HepG2 (cell line): Measurements from ENCODE around the gene PTCD2. TPM values are rescaled to one million over a fixed set of nuclear protein-coding genes. Genes with fewer than 3 reads are reported as not detected.

Source experiments
- ELF3 ChIP-seq: IDR thresholded peaks from 2 replicates; pipeline ENCODE4 v1.6.1; 2016; ENCODE audit warnings: missing genetic modification reagents, missing compliant biosample characterization
- KDM4B ChIP-seq: sonication (generic); formaldehyde crosslinking; IDR thresholded peaks from 2 replicates; pipeline ENCODE4 v1.4.0; 2020; ENCODE audit warnings: missing genetic modification reagents
- PHB2 ChIP-seq: fragments of 450-650 bp; IDR thresholded peaks from 2 replicates; pipeline ENCODE4 v1.6.1; 2018; ENCODE audit not compliant: partially characterized antibody
- POLR2AphosphoS2 ChIP-seq: IDR thresholded peaks from 2 replicates; pipeline ENCODE4 v1.6.1; 2011; ENCODE audit warnings: low read depth, low read length, improper control_type of control experiment
- RBFOX2 ChIP-seq: fragments of 200-400 bp; formaldehyde crosslinking; IDR thresholded peaks from 2 replicates; pipeline ENCODE4 v1.6.1; 2017; ENCODE audit warnings: low read depth, mild to moderate bottlenecking, low read length
- RBM39 ChIP-seq: fragments of 200-400 bp; formaldehyde crosslinking; IDR thresholded peaks from one replicate; pipeline ENCODE4 v1.6.1; 2018; ENCODE audit warnings: antibody characterized with exemption, mild to moderate bottlenecking, low read depth, low read length; ENCODE audit not compliant: poor library complexity, severe bottlenecking
- RELA ChIP-seq: sonication (generic); formaldehyde crosslinking; IDR thresholded peaks from 2 replicates; pipeline ENCODE4 v1.4.0; 2020; ENCODE audit warnings: missing genetic modification reagents
- REPIN1 ChIP-seq: sonication (generic); formaldehyde crosslinking; IDR thresholded peaks from 2 replicates; pipeline ENCODE4 v1.8.0; 2022; ENCODE audit warnings: missing genetic modification reagents, low read depth, mild to moderate bottlenecking, borderline replicate concordance
- SETDB1 ChIP-seq: sonication (generic); formaldehyde crosslinking; IDR thresholded peaks from 2 replicates; pipeline ENCODE4 v1.5.1; 2020; ENCODE audit warnings: missing genetic modification reagents, mild to moderate bottlenecking, borderline replicate concordance
- SP4 ChIP-seq: sonication (generic); formaldehyde crosslinking; IDR thresholded peaks from 2 replicates; pipeline ENCODE4 v1.8.1; 2023; ENCODE audit warnings: mild to moderate bottlenecking, missing genetic modification reagents
- TARDBP ChIP-seq: sonication (generic); formaldehyde crosslinking; IDR thresholded peaks from 2 replicates; pipeline ENCODE4 v1.8.0; 2022; ENCODE audit warnings: mild to moderate bottlenecking, missing genetic modification reagents
- ZFP1 ChIP-seq: IDR thresholded peaks from 2 replicates; pipeline ENCODE4 v1.6.1; 2016
- ZNF205 ChIP-seq: IDR thresholded peaks from 2 replicates; pipeline ENCODE4 v1.6.1; 2018; ENCODE audit warnings: missing biosample characterization, missing genetic modification reagents
- ZNF263 ChIP-seq: sonication (generic); formaldehyde crosslinking; IDR thresholded peaks from 2 replicates; pipeline ENCODE4 v1.4.0; 2020; ENCODE audit warnings: missing genetic modification reagents
- ZNF274 ChIP-seq: sonication (generic); formaldehyde crosslinking; IDR thresholded peaks from 2 replicates; pipeline ENCODE4 v1.5.1; 2020; ENCODE audit warnings: mild to moderate bottlenecking, missing genetic modification reagents
- ZNF652 ChIP-seq: IDR thresholded peaks from 2 replicates; pipeline ENCODE4 v1.6.1; 2016; ENCODE audit warnings: low read depth, borderline replicate concordance
- ZNF878 ChIP-seq: sonication (generic); formaldehyde crosslinking; IDR thresholded peaks from 2 replicates; pipeline ENCODE4 v1.8.1; 2023; ENCODE audit warnings: mild to moderate bottlenecking, missing genetic modification reagents, moderate library complexity
- ZZZ3 ChIP-seq: sonication (generic); formaldehyde crosslinking; IDR thresholded peaks from 2 replicates; pipeline ENCODE4 v1.4.0; 2020; ENCODE audit warnings: missing genetic modification reagents, mild to moderate bottlenecking, borderline replicate concordance
- polyA plus RNA-seq, 8 experiments: library from polyadenylated mRNA; depleted of rRNA in 3 of 8; stranded (reverse) in 7 of 8; unstranded in 1 of 8; fragments of >200 nt; fragmentation: Illumina TruSeq in 4 of 8; extraction: Trizol in 4 of 8; gene quantifications; 2 replicates each; pipeline versions ENCODE4 v1.2.1 to v1.2.3, GENCODE V29; 2011 to 2016; ENCODE audit warnings: low read depth in 4 of 8, missing spikeins in 1 of 8, mixed read lengths in 1 of 8; ENCODE audit not compliant: insufficient read depth in 1 of 8
- total RNA-seq, 5 experiments: library from RNA; depleted of rRNA; stranded (reverse); fragments of >200 nt; fragmentation: Illumina TruSeq; extraction: Trizol; gene quantifications; 2 replicates each; pipeline ENCODE4 v1.2.3, GENCODE V29; 2016; ENCODE audit warnings: low read depth in 1 of 5
- TF ChIP-seq, protein P1 (sequence below): IDR thresholded peaks from 2 replicates; pipeline ENCODE4 v1.6.1; 2016; ENCODE audit warnings: mild to moderate bottlenecking
- TF ChIP-seq, protein P2 (sequence below): sonication (generic); formaldehyde crosslinking; IDR thresholded peaks from 2 replicates; pipeline ENCODE4 v1.4.0; 2020; ENCODE audit warnings: mild to moderate bottlenecking, low read depth, missing genetic modification reagents
- TF ChIP-seq, protein P3 (sequence below): sonication (generic); formaldehyde crosslinking; IDR thresholded peaks from 2 replicates; pipeline ENCODE4 v1.8.1; 2023; ENCODE audit warnings: mild to moderate bottlenecking, missing genetic modification reagents
- TF ChIP-seq, protein P4 (sequence below): sonication (generic); formaldehyde crosslinking; IDR thresholded peaks from 2 replicates; pipeline ENCODE4 v1.9.0; 2021; ENCODE audit warnings: missing genetic modification reagents, mild to moderate bottlenecking, borderline replicate concordance
- TF ChIP-seq, protein P5 (sequence below): sonication (generic); formaldehyde crosslinking; IDR thresholded peaks from 2 replicates; pipeline ENCODE4 v1.4.0; 2020; ENCODE audit warnings: missing genetic modification reagents, borderline replicate concordance

PTCD2 gene
- total and polyA plus RNA-seq, 2 of the 13 experiments (the other 11 are each of a cell fraction or from before 2014, with no cell fraction given) = 5.3 to 6.4 TPM

DNA sequence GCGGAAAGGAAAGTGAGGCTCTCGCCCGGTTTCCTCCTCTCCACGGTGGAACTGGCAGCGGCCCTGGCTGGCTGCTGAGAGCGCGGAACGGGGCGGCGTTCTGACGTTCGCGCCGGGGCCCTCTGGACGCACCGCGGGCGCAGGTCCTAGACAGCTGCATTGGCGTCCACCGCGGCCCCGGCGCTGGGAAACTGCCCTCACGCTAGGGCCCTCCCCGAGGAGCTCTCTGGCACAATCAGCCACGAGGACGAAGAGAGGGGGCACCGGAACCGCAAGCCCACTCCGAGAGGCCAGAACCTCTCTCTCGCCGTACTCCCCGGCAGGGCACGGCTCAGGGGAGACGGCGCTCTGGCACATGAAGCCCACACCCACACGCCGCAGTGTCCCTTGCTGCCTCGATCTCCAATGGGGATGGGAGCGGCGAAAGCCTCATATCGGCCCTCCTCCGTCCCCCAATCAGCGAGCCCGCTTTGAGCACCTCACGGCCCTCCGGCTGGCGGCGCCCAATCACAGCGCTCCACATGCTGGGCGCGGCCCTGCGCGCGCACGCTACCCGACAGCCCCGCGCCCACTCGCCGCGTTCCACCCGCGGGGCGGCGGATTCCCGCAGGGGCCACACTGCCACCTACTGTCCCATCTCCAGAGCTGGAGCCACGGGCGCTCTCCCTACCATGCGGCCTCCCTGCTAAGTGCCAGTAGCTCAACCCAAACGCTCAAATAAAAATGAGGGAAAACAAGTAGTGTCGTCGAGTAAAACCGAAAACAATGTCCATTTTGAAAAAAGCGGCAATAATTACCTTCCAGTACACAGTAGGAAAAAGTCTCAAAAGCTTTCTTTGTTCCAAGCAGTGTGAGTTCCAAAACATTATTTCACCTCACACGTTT, 12.0 kb upstream of the PTCD2 start (continued):
- TF ChIP-seq RBM39 = peak; percentile 86
- TF ChIP-seq ELF3 = peak; percentile 12
- TF ChIP-seq ZNF263 = peak; percentile 55
- no peak for TF ChIP-seq ZFP1
- no peak for TF ChIP-seq ZNF652
- TF ChIP-seq, protein P1, sequence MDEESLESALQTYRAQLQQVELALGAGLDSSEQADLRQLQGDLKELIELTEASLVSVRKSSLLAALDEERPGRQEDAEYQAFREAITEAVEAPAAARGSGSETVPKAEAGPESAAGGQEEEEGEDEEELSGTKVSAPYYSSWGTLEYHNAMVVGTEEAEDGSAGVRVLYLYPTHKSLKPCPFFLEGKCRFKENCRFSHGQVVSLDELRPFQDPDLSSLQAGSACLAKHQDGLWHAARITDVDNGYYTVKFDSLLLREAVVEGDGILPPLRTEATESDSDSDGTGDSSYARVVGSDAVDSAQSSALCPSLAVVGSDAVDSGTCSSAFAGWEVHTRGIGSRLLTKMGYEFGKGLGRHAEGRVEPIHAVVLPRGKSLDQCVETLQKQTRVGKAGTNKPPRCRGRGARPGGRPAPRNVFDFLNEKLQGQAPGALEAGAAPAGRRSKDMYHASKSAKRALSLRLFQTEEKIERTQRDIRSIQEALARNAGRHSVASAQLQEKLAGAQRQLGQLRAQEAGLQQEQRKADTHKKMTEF (CRISPR knock-in tag) = peak; percentile 78
- TF ChIP-seq, protein P2, sequence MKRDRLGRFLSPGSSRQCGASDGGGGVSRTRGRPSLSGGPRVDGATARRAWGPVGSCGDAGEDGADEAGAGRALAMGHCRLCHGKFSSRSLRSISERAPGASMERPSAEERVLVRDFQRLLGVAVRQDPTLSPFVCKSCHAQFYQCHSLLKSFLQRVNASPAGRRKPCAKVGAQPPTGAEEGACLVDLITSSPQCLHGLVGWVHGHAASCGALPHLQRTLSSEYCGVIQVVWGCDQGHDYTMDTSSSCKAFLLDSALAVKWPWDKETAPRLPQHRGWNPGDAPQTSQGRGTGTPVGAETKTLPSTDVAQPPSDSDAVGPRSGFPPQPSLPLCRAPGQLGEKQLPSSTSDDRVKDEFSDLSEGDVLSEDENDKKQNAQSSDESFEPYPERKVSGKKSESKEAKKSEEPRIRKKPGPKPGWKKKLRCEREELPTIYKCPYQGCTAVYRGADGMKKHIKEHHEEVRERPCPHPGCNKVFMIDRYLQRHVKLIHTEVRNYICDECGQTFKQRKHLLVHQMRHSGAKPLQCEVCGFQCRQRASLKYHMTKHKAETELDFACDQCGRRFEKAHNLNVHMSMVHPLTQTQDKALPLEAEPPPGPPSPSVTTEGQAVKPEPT (CRISPR knock-in tag) = peak; percentile 71; the same call in 1 of the 2 replicates
- TF ChIP-seq, protein P3, sequence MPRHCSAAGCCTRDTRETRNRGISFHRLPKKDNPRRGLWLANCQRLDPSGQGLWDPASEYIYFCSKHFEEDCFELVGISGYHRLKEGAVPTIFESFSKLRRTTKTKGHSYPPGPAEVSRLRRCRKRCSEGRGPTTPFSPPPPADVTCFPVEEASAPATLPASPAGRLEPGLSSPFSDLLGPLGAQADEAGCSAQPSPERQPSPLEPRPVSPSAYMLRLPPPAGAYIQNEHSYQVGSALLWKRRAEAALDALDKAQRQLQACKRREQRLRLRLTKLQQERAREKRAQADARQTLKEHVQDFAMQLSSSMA (CRISPR knock-in tag) = peak; percentile 74; the same call in 1 of the 2 replicates
- no peak for TF ChIP-seq SETDB1 (CRISPR knock-in tag)
- TF ChIP-seq RELA (CRISPR knock-in tag) = no peak
- TF ChIP-seq, protein P4, sequence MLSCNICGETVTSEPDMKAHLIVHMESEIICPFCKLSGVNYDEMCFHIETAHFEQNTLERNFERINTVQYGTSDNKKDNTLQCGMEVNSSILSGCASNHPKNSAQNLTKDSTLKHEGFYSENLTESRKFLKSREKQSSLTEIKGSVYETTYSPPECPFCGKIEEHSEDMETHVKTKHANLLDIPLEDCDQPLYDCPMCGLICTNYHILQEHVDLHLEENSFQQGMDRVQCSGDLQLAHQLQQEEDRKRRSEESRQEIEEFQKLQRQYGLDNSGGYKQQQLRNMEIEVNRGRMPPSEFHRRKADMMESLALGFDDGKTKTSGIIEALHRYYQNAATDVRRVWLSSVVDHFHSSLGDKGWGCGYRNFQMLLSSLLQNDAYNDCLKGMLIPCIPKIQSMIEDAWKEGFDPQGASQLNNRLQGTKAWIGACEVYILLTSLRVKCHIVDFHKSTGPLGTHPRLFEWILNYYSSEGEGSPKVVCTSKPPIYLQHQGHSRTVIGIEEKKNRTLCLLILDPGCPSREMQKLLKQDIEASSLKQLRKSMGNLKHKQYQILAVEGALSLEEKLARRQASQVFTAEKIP (CRISPR knock-in tag) = no peak
- TF ChIP-seq TARDBP (CRISPR knock-in tag) = peak; percentile 81
- peak; percentile 79 for TF ChIP-seq SP4 (CRISPR knock-in tag)
- TF ChIP-seq ZNF878 (CRISPR knock-in tag) = no peak; the same call in 1 of the 2 replicates
- TF ChIP-seq PHB2 = no peak
- peak; percentile 91 for TF ChIP-seq ZZZ3 (CRISPR knock-in tag)
- TF ChIP-seq ZNF274 (CRISPR knock-in tag) = peak; percentile 90
- 0 out of 2 replicates have a peak, but pooled peaks have one; percentile 61 for TF ChIP-seq KDM4B
- peak; percentile 56; the same call in 1 of the 2 replicates for TF ChIP-seq ZNF205 (CRISPR knock-in tag)
- no peak for TF ChIP-seq POLR2AphosphoS2
- TF ChIP-seq REPIN1 (CRISPR knock-in tag) = peak; percentile 96
- TF ChIP-seq, protein P5, sequence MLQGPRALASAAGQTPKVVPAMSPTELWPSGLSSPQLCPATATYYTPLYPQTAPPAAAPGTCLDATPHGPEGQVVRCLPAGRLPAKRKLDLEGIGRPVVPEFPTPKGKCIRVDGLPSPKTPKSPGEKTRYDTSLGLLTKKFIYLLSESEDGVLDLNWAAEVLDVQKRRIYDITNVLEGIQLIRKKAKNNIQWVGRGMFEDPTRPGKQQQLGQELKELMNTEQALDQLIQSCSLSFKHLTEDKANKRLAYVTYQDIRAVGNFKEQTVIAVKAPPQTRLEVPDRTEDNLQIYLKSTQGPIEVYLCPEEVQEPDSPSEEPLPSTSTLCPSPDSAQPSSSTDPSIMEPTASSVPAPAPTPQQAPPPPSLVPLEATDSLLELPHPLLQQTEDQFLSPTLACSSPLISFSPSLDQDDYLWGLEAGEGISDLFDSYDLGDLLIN (CRISPR knock-in tag) = peak; percentile 52; the same call in 1 of the 2 replicates
- TF ChIP-seq RBFOX2 = peak; percentile 99
